Spinal cord (tissue), 10 donors: ENCODE results near the gene WNT4. TPM values are rescaled to one million over a fixed set of nuclear protein-coding genes. Genes with fewer than 3 reads are reported as not detected.
"Not testable (repeated sequence)": the region's sequence is repeated elsewhere in the genome, so short reads cannot be mapped to it uniquely, and the experiment has no call there.

ENCODE experiments used
- DNase-seq, 6 donors: peaks; one replicate each; pipeline versions ENCODE4 v3.0.0 to v3.0.0-alpha.2; 2013 to 2015; ENCODE audit warnings: low spot score in 6 of 6, low read depth in 4 of 6
- H3K27ac ChIP-seq: one replicate; pipeline ENCODE4 v1.5.1; 2013; ENCODE audit warnings: low read depth, low read length, control low read depth
- H3K27me3 ChIP-seq: one replicate; pipeline ENCODE4 v1.6.1; 2013; ENCODE audit warnings: low read length; ENCODE audit not compliant: control insufficient read depth, insufficient read depth
- H3K36me3 ChIP-seq: one replicate; pipeline ENCODE4 v1.6.1; 2013; ENCODE audit warnings: low read length; ENCODE audit not compliant: control insufficient read depth, insufficient read depth
- H3K4me1 ChIP-seq: one replicate; pipeline ENCODE4 v1.6.1; 2013; ENCODE audit warnings: low read length; ENCODE audit not compliant: control insufficient read depth, insufficient read depth
- H3K4me3 ChIP-seq: one replicate; pipeline ENCODE4 v1.5.1; 2013; ENCODE audit warnings: low read depth, low read length, control low read depth
- H3K9me3 ChIP-seq: one replicate; pipeline ENCODE4 v1.6.1; 2013; ENCODE audit warnings: low read length; ENCODE audit not compliant: control insufficient read depth, insufficient read depth
- WGBS: methylation state at CpG from one replicate; pipeline ENCODE4 v1.1.5; 2013; ENCODE audit warnings: missing lambda C conversion rate; ENCODE audit not compliant: insufficient coverage; 5-methylcytosine and 5-hydroxymethylcytosine counted together
- polyA plus RNA-seq, 2 donors: library from polyadenylated mRNA; unstranded; fragments of 120-200 nt; gene quantifications; one replicate each; pipeline ENCODE4 v1.2.1, GENCODE V29; 2013; ENCODE audit not compliant: insufficient read length in 2 of 2
- total RNA-seq, 2 donors: library from RNA; depleted of rRNA in 1 of 2; stranded (reverse); fragments of 120-200 nt in 1 of 2; fragments of >200 nt in 1 of 2; gene quantifications; one replicate each; pipeline versions ENCODE4 v1.2.3 to v1.2.4, GENCODE V29; 2013 to 2014
- donor health status: healthy.

WNT4 gene
- total and polyA plus RNA-seq, 4 donors = 12.9 to 35.0 (median 26.6) TPM

DNA sequence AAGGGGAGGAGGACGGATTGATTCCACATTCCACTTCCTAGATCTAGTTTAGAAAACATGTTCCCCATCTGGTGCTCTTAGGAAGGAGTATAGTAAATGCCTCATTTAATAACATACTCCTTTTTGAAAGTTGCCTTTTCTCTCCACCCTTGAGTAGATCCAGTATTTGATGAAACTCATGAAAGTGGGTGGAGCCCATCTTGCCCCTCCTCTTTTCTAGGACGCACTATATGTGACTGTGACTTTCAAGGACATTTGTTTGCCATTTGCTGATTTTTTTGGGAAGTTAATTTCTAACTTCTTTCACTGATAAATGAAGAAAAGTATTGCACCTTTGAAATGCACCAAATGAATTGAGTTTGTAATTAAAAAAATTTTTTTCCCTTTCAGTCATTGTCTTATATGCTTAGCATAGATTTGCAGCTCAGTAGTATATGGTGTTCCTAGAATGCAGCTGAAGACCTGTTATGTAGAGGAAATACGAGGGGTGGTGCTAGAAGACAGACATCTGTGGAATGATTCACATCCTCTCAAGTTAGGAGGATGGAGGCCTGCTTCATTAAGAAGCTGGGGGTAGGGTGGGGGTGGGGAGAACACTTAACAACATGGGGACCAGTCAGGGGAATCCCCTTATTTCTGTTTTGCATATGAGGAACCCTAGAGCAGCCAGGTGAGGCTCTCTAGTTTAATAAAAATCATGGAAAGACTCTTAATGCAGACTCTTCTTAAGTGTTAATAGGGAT is 50.7 kb downstream of the WNT4 start:
- H3K4me1 ChIP-seq, DNase-seq, H3K4me3 ChIP-seq, H3K9me3 ChIP-seq, H3K36me3 ChIP-seq, H3K27ac ChIP-seq, H3K27me3 ChIP-seq: not testable (repeated sequence)
- WGBS = 33% methylated on average over 1 of the region's 3 CpGs

- H3K27me3 ChIP-seq = no peaks in the 10 kb centered on the region
- H3K9me3 ChIP-seq = no peaks in the 10 kb centered on the region
- H3K27ac ChIP-seq = peak overlapping the region; percentile 4
- WGBS = 27% methylated on average over 2 of the region's 3 CpGs
- peak in 2 of 6 donors; percentile 51 to 62 for DNase-seq
- peaks cover under 1% of the 10 kb centered on the region for H3K36me3 ChIP-seq
- no peaks in the 10 kb centered on the region for H3K4me1 ChIP-seq
- H3K4me3 ChIP-seq = no peak overlapping the region
These were observed 52.0 kb downstream of the WNT4 start for GRCh38 chr1:22090867-22091266.

DNA sequence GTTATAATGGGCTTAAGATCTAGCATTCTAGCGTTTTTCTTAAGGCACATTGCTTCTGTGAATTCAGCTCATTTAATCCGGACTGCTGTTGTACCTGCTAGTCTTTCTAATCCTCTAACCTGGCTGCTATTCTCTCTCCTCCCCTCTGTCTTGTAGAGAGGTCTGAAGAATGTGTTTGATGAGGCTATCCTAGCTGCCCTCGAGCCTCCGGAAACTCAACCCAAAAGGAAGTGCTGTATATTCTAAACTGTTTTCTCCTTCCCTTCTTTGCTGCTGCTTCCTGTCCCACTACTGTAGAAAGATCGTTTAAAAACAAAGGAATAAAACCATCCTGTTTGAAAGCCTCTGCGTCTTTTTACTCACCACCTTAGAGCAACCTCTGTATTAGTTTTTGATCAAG is 53.1 kb downstream of the WNT4 start:
- Histone ChIP-seq H3K27ac (no peak overlapping the region), H3K9me3 (no peaks in the 10 kb centered on the region), H3K4me1 (no peaks in the 10 kb centered on the region), H3K27me3 (no peaks in the 10 kb centered on the region), H3K4me3 (no peak overlapping the region), H3K36me3 (no peaks in the 10 kb centered on the region)
- no CpG with 5 or more reads among the region's 6 CpGs for WGBS
- DNase-seq = no peak

- no peak overlapping the region for H3K4me3 ChIP-seq
- no CpG with 5 or more reads among the region's 3 CpGs for WGBS
- H3K27me3 ChIP-seq = no peaks in the 10 kb centered on the region
- H3K9me3 ChIP-seq = no peaks in the 10 kb centered on the region
- H3K4me1 ChIP-seq = no peaks in the 10 kb centered on the region
- H3K27ac ChIP-seq = no peak overlapping the region
- no peak for DNase-seq
- no peaks in the 10 kb centered on the region for H3K36me3 ChIP-seq
These were observed 53.7 kb downstream of the WNT4 start for GRCh38 chr1:22089134-22089571.

DNA sequence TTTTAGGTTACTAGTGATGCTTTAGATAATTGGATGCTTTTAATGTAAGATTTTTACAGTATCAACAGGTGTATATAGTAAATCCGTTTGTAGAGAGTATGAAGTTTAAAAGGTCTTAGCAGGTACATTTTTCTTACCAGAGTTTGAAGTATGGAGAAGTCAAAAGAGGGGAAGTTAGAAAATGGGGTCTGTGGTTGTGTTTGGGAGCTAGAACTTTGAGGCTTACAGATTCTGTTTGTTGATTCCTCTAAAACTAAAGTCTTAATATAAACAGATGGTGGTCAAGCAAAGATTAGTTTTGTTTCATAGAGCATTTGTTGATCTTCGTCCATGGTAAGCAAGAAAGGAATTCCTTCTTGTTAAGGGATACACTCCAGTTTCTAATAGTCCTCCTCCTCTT is 54.6 kb downstream of the WNT4 start:
- H3K36me3 ChIP-seq = peaks cover 2% of the 10 kb centered on the region
- DNase-seq = no peak
- H3K4me1 ChIP-seq = no peaks in the 10 kb centered on the region
- no peaks in the 10 kb centered on the region for H3K9me3 ChIP-seq
- no peak overlapping the region for H3K27ac ChIP-seq
- WGBS = no CpG with 5 or more reads among the region's 2 CpGs
- no peaks in the 10 kb centered on the region for H3K27me3 ChIP-seq
- H3K4me3 ChIP-seq = no peak overlapping the region

- no CpG with 5 or more reads among the region's 2 CpGs for WGBS
- H3K4me1 ChIP-seq = peaks cover 3% of the 10 kb centered on the region
- H3K27ac ChIP-seq = no peak overlapping the region
These were observed 62.7 kb downstream of the WNT4 start for GRCh38 chr1:22080191-22080590.

GRCh38 chr1:22078133-22078532 is 64.8 kb downstream of the WNT4 start:
- Histone ChIP-seq H3K4me3 (no peak overlapping the region), H3K4me1 (peaks cover 8% of the 10 kb centered on the region), H3K9me3 (no peaks in the 10 kb centered on the region), H3K27ac (no peak overlapping the region), H3K27me3 (no peaks in the 10 kb centered on the region), H3K36me3 (peaks cover 15% of the 10 kb centered on the region)
- no peak for DNase-seq
- no CpG with 5 or more reads among the region's 2 CpGs for WGBS

More at GRCh38 chr1:22080191-22080590, 62.7 kb downstream of the WNT4 start:
- H3K27me3 ChIP-seq = no peaks in the 10 kb centered on the region
- no peaks in the 10 kb centered on the region for H3K9me3 ChIP-seq
- no peak overlapping the region for H3K4me3 ChIP-seq
- no peak for DNase-seq
- H3K36me3 ChIP-seq = peaks cover 15% of the 10 kb centered on the region

DNA sequence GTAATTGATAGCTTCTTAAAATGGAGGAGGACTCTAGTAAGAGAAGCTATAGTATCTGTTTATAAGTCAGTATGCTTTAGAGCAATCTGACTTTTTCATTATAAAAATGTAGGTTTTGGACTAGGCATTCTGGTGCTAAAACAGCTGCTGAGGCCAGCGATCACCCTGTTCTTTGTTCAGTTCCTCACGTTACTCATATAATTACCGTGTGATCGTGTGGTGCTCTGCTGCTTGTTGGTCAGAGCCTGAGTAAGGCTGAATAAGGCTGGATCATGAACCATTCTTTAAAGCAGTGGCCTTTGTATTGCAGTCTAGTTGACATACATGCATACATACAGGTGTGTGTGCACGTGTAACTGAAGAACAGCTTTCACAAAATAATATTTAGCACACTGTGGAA is 65.2 kb downstream of the WNT4 start:
- Histone ChIP-seq H3K27me3 (no peaks in the 10 kb centered on the region), H3K4me1 (peaks cover 8% of the 10 kb centered on the region), H3K4me3 (no peak overlapping the region), H3K27ac (no peak overlapping the region), H3K36me3 (peaks cover 13% of the 10 kb centered on the region), H3K9me3 (no peaks in the 10 kb centered on the region)
- 40% methylated on average over 1 of the region's 5 CpGs for WGBS
- no peak for DNase-seq

- peaks cover 12% of the 10 kb centered on the region for H3K36me3 ChIP-seq
- H3K4me3 ChIP-seq = no peak overlapping the region
- DNase-seq = no peak
- no peaks in the 10 kb centered on the region for H3K9me3 ChIP-seq
- H3K4me1 ChIP-seq = peaks cover 8% of the 10 kb centered on the region
- H3K27ac ChIP-seq = no peak overlapping the region
- no peaks in the 10 kb centered on the region for H3K27me3 ChIP-seq
- no CpG with 5 or more reads among the region's 3 CpGs for WGBS
These were observed 66.6 kb downstream of the WNT4 start for GRCh38 chr1:22076346-22076745.

- Histone ChIP-seq H3K36me3 (peaks cover 12% of the 10 kb centered on the region), H3K4me1 (peaks cover 8% of the 10 kb centered on the region), H3K27ac (no peak overlapping the region), H3K4me3 (no peak overlapping the region), H3K9me3 (no peaks in the 10 kb centered on the region), H3K27me3 (no peaks in the 10 kb centered on the region)
- no peak for DNase-seq
- WGBS = no CpG with 5 or more reads among the region's 2 CpGs
These were observed 67.2 kb downstream of the WNT4 start for GRCh38 chr1:22075718-22076117.
